Measurements from ENCODE around the gene TMEM161A.
"Not testable (repeated sequence)": the region's sequence is repeated elsewhere in the genome, so short reads cannot be mapped to it uniquely, and the experiment has no call there.

The TMEM161A gene

GRCh38 chr19:19145281-19145680 lies 7.0 kb upstream of the TMEM161A start:
- no peak for TF ChIP-seq CTCF (conservative IDR thresholded peaks at IDR 0.05; ENCODE audit: low read depth, low read length)
- no peak overlapping the region for H3K4me3 ChIP-seq (ENCODE audit: low read depth, low read length)
- no peak for DNase-seq (ENCODE audit: low read depth)

DNA sequence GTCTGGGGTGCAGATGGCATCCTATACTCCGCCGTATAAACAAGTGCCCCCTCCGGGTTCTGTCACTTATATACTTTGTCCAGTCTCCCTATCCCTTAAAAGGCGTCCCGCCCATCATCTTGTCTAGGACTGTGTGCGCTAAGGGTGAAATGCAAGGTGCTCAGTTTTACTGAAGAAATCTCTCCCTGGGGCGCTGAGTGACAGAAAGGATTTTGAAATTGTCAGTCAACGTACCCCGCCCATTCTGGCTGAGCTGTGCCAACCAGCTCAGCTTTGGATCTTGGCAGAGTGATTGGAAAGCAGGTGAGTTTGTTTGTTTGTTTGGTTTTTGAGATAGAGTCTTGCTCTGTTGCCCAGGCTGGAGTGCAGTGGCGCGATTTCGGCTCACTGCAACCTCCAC lies 4.1 kb upstream of the TMEM161A start:
- no peak for DNase-seq (ENCODE audit: low read depth)
- no peak for TF ChIP-seq CTCF (conservative IDR thresholded peaks at IDR 0.05; ENCODE audit: low read depth, low read length)

GRCh38 chr19:19140476-19140875 lies 2.2 kb upstream of the TMEM161A start:
- TF ChIP-seq CTCF (conservative IDR thresholded peaks at IDR 0.05; ENCODE audit: low read depth, low read length): no peak
- DNase-seq (ENCODE audit: low read depth): no peak
- no peak overlapping the region for H3K4me3 ChIP-seq (ENCODE audit: low read depth, low read length)

More for the DNA sequence above, 4.1 kb upstream of the TMEM161A start:
- H3K4me3 ChIP-seq (ENCODE audit: low read depth, low read length): no peak overlapping the region

GRCh38 chr19:19139876-19140229 lies 1.6 kb upstream of the TMEM161A start:
- H3K4me3 ChIP-seq (ENCODE audit: low read depth, low read length): no peak overlapping the region
- TF ChIP-seq CTCF (conservative IDR thresholded peaks at IDR 0.05; ENCODE audit: low read depth, low read length): no peak
- DNase-seq (ENCODE audit: low read depth): no peak

DNA sequence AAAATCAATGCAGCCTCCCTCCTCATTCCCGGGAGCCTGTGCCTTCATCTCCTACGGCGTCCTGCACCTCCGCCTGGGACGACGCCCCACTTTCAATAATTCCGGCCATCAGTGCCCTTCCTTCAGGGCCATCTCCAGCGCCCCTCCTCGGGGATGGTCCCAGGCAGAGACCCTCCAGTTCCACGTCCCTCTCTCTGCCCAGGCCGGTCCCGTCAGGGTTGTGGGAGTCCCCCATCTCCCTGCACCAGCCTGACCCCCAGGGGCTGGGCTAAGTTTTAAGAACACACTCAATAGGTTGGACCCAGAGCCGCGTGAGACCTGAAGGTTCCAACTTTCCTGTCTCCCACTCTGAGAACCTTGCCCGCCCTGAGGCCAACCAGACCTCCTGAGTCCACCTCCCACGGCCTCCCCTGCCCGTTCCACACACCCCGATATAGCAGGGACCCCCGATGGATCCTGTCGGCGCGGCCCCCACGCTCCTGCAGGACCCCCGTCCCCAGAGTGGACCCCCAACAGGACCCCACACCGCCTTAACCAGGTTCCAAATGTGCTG lies 646 bp downstream of the TMEM161A start:
- DNase-seq (ENCODE audit: low read depth): peak; percentile 12
- no peak for TF ChIP-seq CTCF (conservative IDR thresholded peaks at IDR 0.05; ENCODE audit: low read depth, low read length)
- peak overlapping the region; percentile 91 for H3K4me3 ChIP-seq (ENCODE audit: low read depth, low read length)

DNA sequence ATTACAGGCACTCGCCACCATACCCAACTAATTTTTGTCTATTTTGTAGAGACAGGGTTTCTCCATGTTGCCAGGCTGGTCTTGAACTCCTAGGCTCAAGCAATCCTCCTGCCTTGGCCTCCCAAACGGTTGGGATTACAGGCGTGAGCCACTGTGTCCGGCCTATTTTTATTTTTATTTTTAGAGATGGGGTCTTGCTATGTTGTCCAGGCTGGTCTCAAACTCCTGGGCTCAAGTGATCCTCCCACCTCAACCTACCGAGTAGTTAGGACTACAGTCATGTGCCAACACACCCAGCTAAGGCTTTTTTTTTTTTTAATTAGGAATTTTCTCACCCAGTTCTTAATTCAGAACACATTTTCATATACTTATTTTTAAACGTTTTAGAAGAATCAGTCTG lies 2.6 kb downstream of the TMEM161A start:
- not testable (repeated sequence) for DNase-seq (ENCODE audit: low read depth); H3K4me3 ChIP-seq (ENCODE audit: low read depth, low read length)

GRCh38 chr19:19134687-19135158 lies 3.6 kb downstream of the TMEM161A start:
- no peak for DNase-seq (ENCODE audit: low read depth)
- H3K4me3 ChIP-seq (ENCODE audit: low read depth, low read length): no peak overlapping the region
- TF ChIP-seq CTCF (conservative IDR thresholded peaks at IDR 0.05; ENCODE audit: low read depth, low read length): no peak
